K562 (cell line): ENCODE data around the gene CCDC85B. TPM values are rescaled to one million over a fixed set of nuclear protein-coding genes. Genes with fewer than 3 reads are reported as not detected.
A peak's percentile ranks its signal among the peaks of the same experiment; 100 is the strongest.

Experiments
- C11orf30 ChIP-seq: fragments of 450-650 bp; IDR thresholded peaks from 2 replicates; pipeline ENCODE4 v1.6.1; 2016; ENCODE audit warnings: low read depth, mild to moderate bottlenecking
- CREB1 ChIP-seq, 2 experiments: sonication (generic) in 1 of 2; formaldehyde crosslinking in 1 of 2; IDR thresholded peaks; 2 replicates each; pipeline versions ENCODE4 v1.6.1 to v1.8.0; 2012 to 2022; ENCODE audit warnings: inconsistent platforms in 1 of 2, mild to moderate bottlenecking in 1 of 2, missing genetic modification reagents in 1 of 2, moderate library complexity in 1 of 2
- CREM ChIP-seq: IDR thresholded peaks from 2 replicates; pipeline ENCODE4 v1.6.1; 2014; ENCODE audit warnings: antibody characterized with exemption, low read depth
- CSDE1 ChIP-seq, 2 experiments: fragments of 450-650 bp; IDR thresholded peaks; 2 replicates each; pipeline ENCODE4 v1.6.1; 2016; ENCODE audit warnings: mild to moderate bottlenecking in 1 of 2
- EP300 ChIP-seq: IDR thresholded peaks from 2 replicates; pipeline ENCODE4 v1.6.1; 2012; ENCODE audit warnings: low read length, improper control_type of control experiment
- KAT2B ChIP-seq: IDR thresholded peaks from one replicate; pipeline ENCODE4 v1.6.1; 2012; ENCODE audit warnings: low read depth, mild to moderate bottlenecking, control low read depth, inconsistent platforms, low read length, moderate library complexity
- KAT7 ChIP-seq: sonication (generic); formaldehyde crosslinking; IDR thresholded peaks from 2 replicates; pipeline ENCODE4 v1.8.0; 2022; ENCODE audit warnings: missing genetic modification reagents, mild to moderate bottlenecking, borderline replicate concordance
- NELFE ChIP-seq: IDR thresholded peaks from 2 replicates; pipeline ENCODE4 v1.6.1; 2011; ENCODE audit warnings: mild to moderate bottlenecking; ENCODE audit not compliant: insufficient read depth, insufficient read length
- NR4A1 ChIP-seq, 2 experiments: fragments of 250-450 bp in 1 of 2; fragments of 450-650 bp in 1 of 2; sonication (Bioruptor Pico) in 1 of 2; IDR thresholded peaks; 2 replicates each; pipeline versions ENCODE4 v1.4.0 to v1.6.1; 2016 to 2020; ENCODE audit warnings: mild to moderate bottlenecking in 2 of 2, missing compliant biosample characterization in 1 of 2, missing genetic modification characterization in 1 of 2, moderate library complexity in 1 of 2
- POLR3A ChIP-seq: IDR thresholded peaks from 2 replicates; pipeline ENCODE4 v1.6.1; 2011; ENCODE audit warnings: borderline replicate concordance, mild to moderate bottlenecking, moderate library complexity; ENCODE audit not compliant: insufficient read length, insufficient read depth; ENCODE audit errors: extremely low read depth
- SIRT6 ChIP-seq: IDR thresholded peaks from one replicate; pipeline ENCODE4 v1.6.1; 2012; ENCODE audit warnings: low read depth, mild to moderate bottlenecking, control low read depth, inconsistent platforms, low read length, moderate library complexity
- SNIP1 ChIP-seq: fragments of 450-650 bp; IDR thresholded peaks from 2 replicates; pipeline ENCODE4 v1.7.1; 2017; ENCODE audit warnings: low read depth, mild to moderate bottlenecking
- TRIM28 ChIP-seq: fragments of 450-650 bp; IDR thresholded peaks from 2 replicates; pipeline ENCODE4 v1.6.1; 2017
- ZFPM2 ChIP-seq: fragments of 250-450 bp; sonication (Bioruptor Pico); IDR thresholded peaks from 2 replicates; pipeline ENCODE4 v1.5.1; 2022; ENCODE audit warnings: mild to moderate bottlenecking
- ZNF12 ChIP-seq: sonication (generic); formaldehyde crosslinking; IDR thresholded peaks from 2 replicates; pipeline ENCODE4 v1.4.0; 2020; ENCODE audit warnings: mild to moderate bottlenecking, missing genetic modification reagents
- ZNF217 ChIP-seq: sonication (generic); formaldehyde crosslinking; IDR thresholded peaks from 2 replicates; pipeline ENCODE4 v1.8.0; 2022; ENCODE audit warnings: mild to moderate bottlenecking, missing genetic modification reagents
- ZNF24 ChIP-seq: fragments of 450-650 bp; IDR thresholded peaks from 2 replicates; pipeline ENCODE4 v1.6.1; 2016
- ZNF354B ChIP-seq: fragments of 250-450 bp; sonication (Bioruptor Pico); IDR thresholded peaks from 2 replicates; pipeline ENCODE4 v1.4.0; 2020
- ZNF586 ChIP-seq: fragments of 450-650 bp; formaldehyde crosslinking; conservative IDR thresholded peaks from 2 replicates; pipeline ENCODE4 v1.4.0; 2020; ENCODE audit warnings: mild to moderate bottlenecking, moderate library complexity
- polyA plus RNA-seq, 8 experiments: library from polyadenylated mRNA; depleted of rRNA in 4 of 8; stranded (reverse) in 5 of 8; unstranded in 3 of 8; fragments of >200 nt; fragmentation: Nextera tagmentation in 2 of 8; fragmentation: Illumina TruSeq in 1 of 8; extraction: Ambion mirVana in 2 of 8; extraction: Trizol in 1 of 8; gene quantifications; 2 replicates each; pipeline versions ENCODE4 v1.2.1 to v1.2.3, GENCODE V29; 2011 to 2014; ENCODE audit warnings: inconsistent platforms in 1 of 8, missing spikeins in 1 of 8
- total RNA-seq, 7 experiments: library from RNA; depleted of rRNA in 6 of 7; stranded (reverse); fragments of >200 nt in 6 of 7; fragmentation: Illumina TruSeq in 2 of 7; extraction: Trizol in 2 of 7; gene quantifications; 2 replicates each; pipeline versions ENCODE4 v1.2.1 to v1.2.3, GENCODE V29; 2011 to 2021; ENCODE audit warnings: low replicate concordance in 1 of 7
- TF ChIP-seq, protein P1 (sequence below): fragments of 450-650 bp; IDR thresholded peaks from 2 replicates; pipeline ENCODE4 v1.6.1; 2016; ENCODE audit warnings: low read depth, mild to moderate bottlenecking, moderate library complexity
- TF ChIP-seq, protein P2 (sequence below), 2 experiments: fragments of 450-650 bp; IDR thresholded peaks; 2 replicates each; pipeline ENCODE4 v1.6.1; 2016
- TF ChIP-seq, protein P3 (sequence below): fragments of 250-450 bp; sonication (Bioruptor Pico); IDR thresholded peaks from 2 replicates; pipeline ENCODE4 v1.8.0; 2022; ENCODE audit warnings: inconsistent platforms, mild to moderate bottlenecking, moderate library complexity, borderline replicate concordance
- TF ChIP-seq, protein P4 (sequence below): fragments of 450-650 bp; formaldehyde crosslinking; IDR thresholded peaks from 2 replicates; pipeline ENCODE4 v1.4.0; 2022; ENCODE audit warnings: mild to moderate bottlenecking, moderate library complexity
- TF ChIP-seq, protein P5 (sequence below): fragments of 450-650 bp; conservative IDR thresholded peaks from 2 replicates; pipeline ENCODE4 v1.6.1; 2016; ENCODE audit warnings: missing genetic modification characterization, low read depth, mild to moderate bottlenecking, control low read depth, missing compliant biosample characterization

The CCDC85B gene
- total and polyA plus RNA-seq, 9 of the 15 experiments (the other 6 are each of a cell fraction or from before 2014, with no cell fraction given): 0.14 to 138 (median 6.2) TPM

DNA sequence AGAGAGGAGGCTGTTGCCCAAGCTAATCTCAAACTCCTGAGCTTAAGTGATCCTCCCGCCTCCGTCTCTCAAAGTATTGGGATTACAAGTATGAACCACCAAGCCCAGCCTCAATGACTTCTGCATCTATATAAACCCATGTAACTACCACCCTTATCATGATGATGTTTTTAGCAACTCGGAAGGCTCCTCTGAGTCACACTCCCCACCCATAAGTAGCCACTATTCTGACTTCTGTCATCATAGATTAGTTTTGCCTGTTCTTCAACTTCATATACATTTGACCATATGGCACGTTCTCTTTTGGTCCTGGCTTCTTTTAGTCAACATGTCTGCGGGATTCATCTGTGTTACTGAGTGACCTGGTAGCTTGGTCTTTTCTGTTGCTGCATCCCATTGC, 16.1 kb downstream of the CCDC85B start (continued):
- TF ChIP-seq, protein P1, sequence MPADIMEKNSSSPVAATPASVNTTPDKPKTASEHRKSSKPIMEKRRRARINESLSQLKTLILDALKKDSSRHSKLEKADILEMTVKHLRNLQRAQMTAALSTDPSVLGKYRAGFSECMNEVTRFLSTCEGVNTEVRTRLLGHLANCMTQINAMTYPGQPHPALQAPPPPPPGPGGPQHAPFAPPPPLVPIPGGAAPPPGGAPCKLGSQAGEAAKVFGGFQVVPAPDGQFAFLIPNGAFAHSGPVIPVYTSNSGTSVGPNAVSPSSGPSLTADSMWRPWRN: no peak
- peak; percentile 25; the same call in 1 of the 2 replicates for TF ChIP-seq CREB1 (IDR thresholded peaks at IDR 0.05)
- TF ChIP-seq CREB1 (CRISPR knock-in tag; IDR thresholded peaks at IDR 0.05): no peak
- TF ChIP-seq ZNF24: no peak
- TF ChIP-seq ZNF354B (CRISPR knock-in tag): 0 out of 2 replicates have a peak, but pooled peaks have one; percentile 2
- no peak for TF ChIP-seq NR4A1 (CRISPR knock-in tag; IDR thresholded peaks at IDR 0.05)
- TF ChIP-seq NR4A1 (tag; IDR thresholded peaks at IDR 0.05): no peak
- TF ChIP-seq SIRT6: no peak
- TF ChIP-seq ZFPM2 (CRISPR knock-in tag): no peak
- TF ChIP-seq KAT2B: no peak
- TF ChIP-seq KAT7: no peak
- peak; percentile 64; the same call in 1 of the 2 replicates for TF ChIP-seq CREM
- TF ChIP-seq ZNF12 (CRISPR knock-in tag): no peak
- no peak for TF ChIP-seq CSDE1 (IDR thresholded peaks at IDR 0.05)
- TF ChIP-seq, protein P2, sequence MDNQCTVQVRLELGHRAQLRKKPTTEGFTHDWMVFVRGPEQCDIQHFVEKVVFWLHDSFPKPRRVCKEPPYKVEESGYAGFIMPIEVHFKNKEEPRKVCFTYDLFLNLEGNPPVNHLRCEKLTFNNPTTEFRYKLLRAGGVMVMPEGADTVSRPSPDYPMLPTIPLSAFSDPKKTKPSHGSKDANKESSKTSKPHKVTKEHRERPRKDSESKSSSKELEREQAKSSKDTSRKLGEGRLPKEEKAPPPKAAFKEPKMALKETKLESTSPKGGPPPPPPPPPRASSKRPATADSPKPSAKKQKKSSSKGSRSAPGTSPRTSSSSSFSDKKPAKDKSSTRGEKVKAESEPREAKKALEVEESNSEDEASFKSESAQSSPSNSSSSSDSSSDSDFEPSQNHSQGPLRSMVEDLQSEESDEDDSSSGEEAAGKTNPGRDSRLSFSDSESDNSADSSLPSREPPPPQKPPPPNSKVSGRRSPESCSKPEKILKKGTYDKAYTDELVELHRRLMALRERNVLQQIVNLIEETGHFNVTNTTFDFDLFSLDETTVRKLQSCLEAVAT (IDR thresholded peaks at IDR 0.05): peak in 1 of 2 experiments; percentile 87; a peak in 2 of 4 replicates
- TF ChIP-seq SNIP1: no peak
- no peak for TF ChIP-seq ZNF217
- no peak for TF ChIP-seq POLR3A
- TF ChIP-seq, protein P3, sequence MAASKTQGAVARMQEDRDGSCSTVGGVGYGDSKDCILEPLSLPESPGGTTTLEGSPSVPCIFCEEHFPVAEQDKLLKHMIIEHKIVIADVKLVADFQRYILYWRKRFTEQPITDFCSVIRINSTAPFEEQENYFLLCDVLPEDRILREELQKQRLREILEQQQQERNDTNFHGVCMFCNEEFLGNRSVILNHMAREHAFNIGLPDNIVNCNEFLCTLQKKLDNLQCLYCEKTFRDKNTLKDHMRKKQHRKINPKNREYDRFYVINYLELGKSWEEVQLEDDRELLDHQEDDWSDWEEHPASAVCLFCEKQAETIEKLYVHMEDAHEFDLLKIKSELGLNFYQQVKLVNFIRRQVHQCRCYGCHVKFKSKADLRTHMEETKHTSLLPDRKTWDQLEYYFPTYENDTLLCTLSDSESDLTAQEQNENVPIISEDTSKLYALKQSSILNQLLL: no peak
- TF ChIP-seq, protein P4, sequence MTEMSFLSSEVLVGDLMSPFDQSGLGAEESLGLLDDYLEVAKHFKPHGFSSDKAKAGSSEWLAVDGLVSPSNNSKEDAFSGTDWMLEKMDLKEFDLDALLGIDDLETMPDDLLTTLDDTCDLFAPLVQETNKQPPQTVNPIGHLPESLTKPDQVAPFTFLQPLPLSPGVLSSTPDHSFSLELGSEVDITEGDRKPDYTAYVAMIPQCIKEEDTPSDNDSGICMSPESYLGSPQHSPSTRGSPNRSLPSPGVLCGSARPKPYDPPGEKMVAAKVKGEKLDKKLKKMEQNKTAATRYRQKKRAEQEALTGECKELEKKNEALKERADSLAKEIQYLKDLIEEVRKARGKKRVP (CRISPR knock-in tag): no peak
- TF ChIP-seq ZNF586: no peak
- TF ChIP-seq, protein P5, sequence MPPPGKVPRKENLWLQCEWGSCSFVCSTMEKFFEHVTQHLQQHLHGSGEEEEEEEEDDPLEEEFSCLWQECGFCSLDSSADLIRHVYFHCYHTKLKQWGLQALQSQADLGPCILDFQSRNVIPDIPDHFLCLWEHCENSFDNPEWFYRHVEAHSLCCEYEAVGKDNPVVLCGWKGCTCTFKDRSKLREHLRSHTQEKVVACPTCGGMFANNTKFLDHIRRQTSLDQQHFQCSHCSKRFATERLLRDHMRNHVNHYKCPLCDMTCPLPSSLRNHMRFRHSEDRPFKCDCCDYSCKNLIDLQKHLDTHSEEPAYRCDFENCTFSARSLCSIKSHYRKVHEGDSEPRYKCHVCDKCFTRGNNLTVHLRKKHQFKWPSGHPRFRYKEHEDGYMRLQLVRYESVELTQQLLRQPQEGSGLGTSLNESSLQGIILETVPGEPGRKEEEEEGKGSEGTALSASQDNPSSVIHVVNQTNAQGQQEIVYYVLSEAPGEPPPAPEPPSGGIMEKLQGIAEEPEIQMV: no peak
- TF ChIP-seq EP300: peak; percentile 50; the same call in 1 of the 2 replicates
- no peak for TF ChIP-seq NELFE
- no peak for TF ChIP-seq C11orf30
- no peak for TF ChIP-seq TRIM28
